ENCODE data around the gene PCDHA9. TPM values are rescaled to one million over a fixed set of nuclear protein-coding genes. Genes with fewer than 3 reads are reported as not detected.

PCDHA9 gene
- total RNA-seq, 1 donor from 2014 or later = 3.4 TPM

GRCh38 chr5:140877262-140877581 lies 29.0 kb downstream of the PCDHA9 start:
- H3K36me3 Mint-ChIP-seq (ENCODE audit: insufficient read depth) = peaks cover 74% of the 10 kb centered on the region
- peaks cover 46% of the 10 kb centered on the region for H3K9me3 Mint-ChIP-seq (ENCODE audit: low read depth)
- H3K27ac Mint-ChIP-seq = peak overlapping the region; percentile 20
- H3K4me1 Mint-ChIP-seq (ENCODE audit: low read depth) = no peaks in the 10 kb centered on the region
- no peaks in the 10 kb centered on the region for H3K27me3 Mint-ChIP-seq
- no peak for TF ChIP-seq CTCF (IDR thresholded peaks at IDR 0.05; ENCODE audit: unreplicated experiment)
- no peak for DNase-seq (ENCODE audit: low spot score, unreplicated experiment)
- no peak overlapping the region for H3K4me3 Mint-ChIP-seq (ENCODE audit: low read depth)

DNA sequence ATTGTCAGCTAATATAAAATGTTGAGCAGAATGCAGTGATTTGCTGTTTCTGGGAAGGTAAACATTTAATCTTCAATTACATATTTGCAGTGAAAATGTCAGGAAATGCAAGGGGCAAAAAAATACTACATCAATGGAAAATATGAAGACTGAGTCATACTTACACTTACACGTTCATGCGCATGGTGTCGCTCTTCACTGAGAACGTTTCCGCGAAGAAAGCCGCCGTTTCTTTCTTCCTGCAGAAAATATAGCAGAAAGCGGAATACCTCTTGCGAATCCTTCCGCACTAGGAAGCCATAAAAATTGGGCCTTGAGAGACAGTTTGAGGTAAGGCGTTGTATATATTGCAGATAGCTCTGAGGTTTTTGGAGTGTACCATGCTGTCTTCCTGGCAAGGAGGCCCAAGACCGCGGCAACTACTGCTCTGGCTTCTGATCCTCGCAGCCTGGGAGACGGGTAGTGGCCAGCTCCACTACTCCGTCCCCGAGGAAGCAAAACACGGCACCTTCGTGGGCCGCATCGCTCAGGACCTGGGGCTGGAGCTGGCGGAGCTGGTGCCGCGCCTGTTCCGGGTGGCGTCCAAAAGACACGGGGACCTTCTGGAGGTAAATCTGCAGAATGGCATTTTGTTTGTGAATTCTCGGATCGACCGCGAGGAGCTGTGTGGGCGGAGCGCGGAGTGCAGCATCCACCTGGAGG lies 33.9 kb downstream of the PCDHA9 start, which contains the start of gene PCDHA13:
TSS of gene PCDHA13 (plus strand) at position 236 of the 702 bp plus-strand sequence. CDS start at position 381, 145 bp downstream.
- Mint-ChIP-seq H3K36me3 (ENCODE audit: insufficient read depth) (peaks cover 56% of the 10 kb centered on the region), H3K27me3 (no peaks in the 10 kb centered on the region), H3K27ac (peak within 1 kb of the TSS; percentile 62)

DNA sequence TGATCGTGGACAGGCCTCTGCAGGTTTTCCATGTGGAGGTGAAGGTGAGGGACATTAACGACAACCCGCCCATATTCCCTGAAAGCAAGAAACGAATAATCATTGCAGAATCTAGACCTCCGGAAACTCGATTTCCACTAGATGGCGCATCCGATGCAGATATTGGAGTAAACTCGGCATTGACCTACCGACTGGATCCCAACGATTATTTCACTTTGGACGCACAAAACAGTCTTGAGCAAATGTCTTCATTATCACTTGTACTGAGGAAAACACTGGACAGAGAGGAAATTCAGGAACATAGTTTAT lies 34.4 kb downstream of the PCDHA9 start:
- Mint-ChIP-seq H3K27ac (peak overlapping the region; percentile 28), H3K36me3 (ENCODE audit: insufficient read depth) (peaks cover 54% of the 10 kb centered on the region), H3K9me3 (ENCODE audit: low read depth) (peaks cover 43% of the 10 kb centered on the region), H3K4me1 (ENCODE audit: low read depth) (no peaks in the 10 kb centered on the region), H3K4me3 (ENCODE audit: low read depth) (no peak overlapping the region), H3K27me3 (no peaks in the 10 kb centered on the region)
- DNase-seq (ENCODE audit: low spot score, unreplicated experiment) = no peak
- no peak for TF ChIP-seq CTCF (IDR thresholded peaks at IDR 0.05; ENCODE audit: unreplicated experiment)

More for the DNA sequence above, 33.9 kb downstream of the PCDHA9 start, which contains the start of gene PCDHA13:
- no peak within 1 kb of the TSS for H3K4me3 Mint-ChIP-seq (ENCODE audit: low read depth)
- TF ChIP-seq CTCF (IDR thresholded peaks at IDR 0.05; ENCODE audit: unreplicated experiment) = no peak
- H3K4me1 Mint-ChIP-seq (ENCODE audit: low read depth) = no peaks in the 10 kb centered on the region
- DNase-seq (ENCODE audit: low spot score, unreplicated experiment) = no peak
- peaks cover 40% of the 10 kb centered on the region for H3K9me3 Mint-ChIP-seq (ENCODE audit: low read depth)

- H3K9me3 Mint-ChIP-seq (ENCODE audit: low read depth) = peaks cover 43% of the 10 kb centered on the region
- no peak for DNase-seq (ENCODE audit: low spot score, unreplicated experiment)
- no peak overlapping the region for H3K27ac Mint-ChIP-seq
- H3K36me3 Mint-ChIP-seq (ENCODE audit: insufficient read depth) = peaks cover 50% of the 10 kb centered on the region
- TF ChIP-seq CTCF (IDR thresholded peaks at IDR 0.05; ENCODE audit: unreplicated experiment) = no peak
- H3K27me3 Mint-ChIP-seq = no peaks in the 10 kb centered on the region
- no peak overlapping the region for H3K4me3 Mint-ChIP-seq (ENCODE audit: low read depth)
- no peaks in the 10 kb centered on the region for H3K4me1 Mint-ChIP-seq (ENCODE audit: low read depth)
Observed at GRCh38 chr5:140883373-140883772, 35.2 kb downstream of the PCDHA9 start.

- Mint-ChIP-seq H3K27ac (no peak overlapping the region), H3K4me3 (ENCODE audit: low read depth) (no peak overlapping the region), H3K9me3 (ENCODE audit: low read depth) (peaks cover 39% of the 10 kb centered on the region), H3K4me1 (ENCODE audit: low read depth) (no peaks in the 10 kb centered on the region), H3K36me3 (ENCODE audit: insufficient read depth) (peaks cover 47% of the 10 kb centered on the region), H3K27me3 (no peaks in the 10 kb centered on the region)
- TF ChIP-seq CTCF (IDR thresholded peaks at IDR 0.05; ENCODE audit: unreplicated experiment) = no peak
- DNase-seq (ENCODE audit: low spot score, unreplicated experiment) = no peak
Observed at GRCh38 chr5:140883927-140884697, 35.9 kb downstream of the PCDHA9 start.

Other genes with a start within 250 kb of the PCDHA9 start
- 0.36 TPM in 1 of 2 replicates, not detected in the other for gene CD14, start 215.2 kb upstream of the PCDHA9 start, total RNA-seq
- 25.9 and 27.5 TPM in 2 replicates for gene TMCO6, start 208.9 kb upstream of the PCDHA9 start, total RNA-seq
- gene NDUFA2, start 200.8 kb upstream of the PCDHA9 start, total RNA-seq = 62.4 and 63.9 TPM in 2 replicates
- 76.1 and 85.2 TPM in 2 replicates for gene IK, start 200.6 kb upstream of the PCDHA9 start, total RNA-seq
- gene WDR55, start 183.5 kb upstream of the PCDHA9 start, total RNA-seq = 26.0 and 26.9 TPM in 2 replicates
- 3.1 and 4.0 TPM in 2 replicates for gene DND1, start 174.8 kb upstream of the PCDHA9 start, total RNA-seq
- 77.7 and 78.9 TPM in 2 replicates for gene HARS1, start 157.0 kb upstream of the PCDHA9 start, total RNA-seq
- gene HARS2, start 156.9 kb upstream of the PCDHA9 start, total RNA-seq = 44.7 and 47.5 TPM in 2 replicates
- 67.6 and 67.7 TPM in 2 replicates for gene ZMAT2, start 147.9 kb upstream of the PCDHA9 start, total RNA-seq
- not detected in 2 replicates for gene PCDHA1, start 62.2 kb upstream of the PCDHA9 start, total RNA-seq
- gene PCDHA2, start 53.5 kb upstream of the PCDHA9 start, total RNA-seq = 5.6 and 5.9 TPM in 2 replicates
- gene PCDHA3, start 47.3 kb upstream of the PCDHA9 start, total RNA-seq = 1.5 and 2.4 TPM in 2 replicates
- 27.8 and 28.6 TPM in 2 replicates for gene PCDHA4, start 41.3 kb upstream of the PCDHA9 start, total RNA-seq
- 3.4 and 4.4 TPM in 2 replicates for gene PCDHA5, start 26.8 kb upstream of the PCDHA9 start, total RNA-seq
- 12.5 and 13.2 TPM in 2 replicates for gene PCDHA6, start 20.4 kb upstream of the PCDHA9 start, total RNA-seq
- gene PCDHA7, start 14.1 kb upstream of the PCDHA9 start, total RNA-seq = 4.3 and 4.9 TPM in 2 replicates
- gene PCDHA8, start 7.2 kb upstream of the PCDHA9 start, total RNA-seq = 4.9 and 5.1 TPM in 2 replicates
- 18.3 and 19.2 TPM in 2 replicates for gene PCDHA10, start 7.5 kb downstream of the PCDHA9 start, total RNA-seq
- 10.0 and 10.5 TPM in 2 replicates for gene PCDHA11, start 20.6 kb downstream of the PCDHA9 start, total RNA-seq
- gene PCDHA12, start 26.9 kb downstream of the PCDHA9 start, total RNA-seq = 12.9 and 13.7 TPM in 2 replicates
- 3.5 and 3.9 TPM in 2 replicates for gene PCDHA13, start 33.7 kb downstream of the PCDHA9 start, total RNA-seq
- 7.7 and 8.9 TPM in 2 replicates for gene PCDHAC1, start 77.9 kb downstream of the PCDHA9 start, total RNA-seq
- 1.8 and 1.9 TPM in 2 replicates for gene PCDHAC2, start 118.1 kb downstream of the PCDHA9 start, total RNA-seq
- gene PCDHB1, start 203.0 kb downstream of the PCDHA9 start, total RNA-seq = 0.29 and 0.31 TPM in 2 replicates
- gene PCDHB2, start 246.2 kb downstream of the PCDHA9 start, total RNA-seq = 75.5 and 80.4 TPM in 2 replicates

All from progenitor cell of endocrine pancreas (in vitro differentiated cells).